ENCODE data around the gene KIR3DL1.
A peak's percentile ranks its signal among the peaks of the same experiment; 100 is the strongest.
"Not testable (repeated sequence)": the region's sequence is repeated elsewhere in the genome, so short reads cannot be mapped to it uniquely, and the experiment has no call there.

Gene KIR3DL1

DNA sequence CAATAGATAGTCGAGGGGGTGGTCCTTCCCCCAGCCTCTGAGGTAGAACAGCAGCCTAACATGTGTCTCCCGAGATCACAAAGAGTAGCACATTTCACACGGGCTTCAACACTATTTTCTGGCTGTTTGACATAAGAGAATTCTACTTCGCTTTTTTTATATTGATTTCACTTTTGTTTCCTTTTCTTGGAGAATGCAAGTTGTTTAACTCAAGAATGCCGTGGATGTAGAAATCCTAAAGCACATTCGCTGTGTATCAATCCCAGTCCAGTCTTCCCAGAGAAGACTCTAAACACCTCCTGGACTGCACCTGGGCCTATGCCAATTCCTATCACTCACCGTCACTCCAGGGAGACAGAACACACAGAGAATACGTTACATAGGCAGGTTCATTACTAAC lies 11.8 kb downstream of the KIR3DL1 start:
- DNase-seq (ENCODE audit: low spot score in 2 of 2); H3K27ac Mint-ChIP-seq (ENCODE audit: low read depth); H3K4me3 Mint-ChIP-seq; H3K36me3 Mint-ChIP-seq (ENCODE audit: insufficient read depth); H3K9me3 Mint-ChIP-seq; ATAC-seq (replicated peaks; ENCODE audit: extremely low read depth, poor library complexity, severe bottlenecking); H3K4me1 Mint-ChIP-seq: not testable (repeated sequence)
- peaks cover 51% of the 10 kb centered on the region for H3K27me3 Mint-ChIP-seq

GRCh38 chr19:54832496-54832895 lies 16.2 kb downstream of the KIR3DL1 start, which contains the start of gene KIR2DS4:
Gene KIR2DS4, plus strand, starts transcription at chr19:54832676.
- not testable (repeated sequence) for H3K9me3 Mint-ChIP-seq; DNase-seq (ENCODE audit: low spot score in 2 of 2); ATAC-seq (replicated peaks; ENCODE audit: extremely low read depth, poor library complexity, severe bottlenecking); H3K36me3 Mint-ChIP-seq (ENCODE audit: insufficient read depth); H3K4me1 Mint-ChIP-seq
- peaks cover 31% of the 10 kb centered on the region for H3K27me3 Mint-ChIP-seq
- H3K27ac Mint-ChIP-seq (ENCODE audit: low read depth) = peak within 1 kb of the TSS; percentile 53
- peak within 1 kb of the TSS; percentile 40 for H3K4me3 Mint-ChIP-seq

- DNase-seq (ENCODE audit: low spot score in 2 of 2); H3K36me3 Mint-ChIP-seq (ENCODE audit: insufficient read depth); H3K4me1 Mint-ChIP-seq; H3K27ac Mint-ChIP-seq (ENCODE audit: low read depth); H3K4me3 Mint-ChIP-seq; H3K9me3 Mint-ChIP-seq; H3K27me3 Mint-ChIP-seq: not testable (repeated sequence)
- ATAC-seq (replicated peaks; ENCODE audit: extremely low read depth, poor library complexity, severe bottlenecking) = peak; percentile 19
These were observed 18.9 kb downstream of the KIR3DL1 start for GRCh38 chr19:54835126-54835525.

GRCh38 chr19:54837522-54837921 lies 21.3 kb downstream of the KIR3DL1 start:
- H3K4me3 Mint-ChIP-seq; DNase-seq (ENCODE audit: low spot score in 2 of 2); ATAC-seq (replicated peaks; ENCODE audit: extremely low read depth, poor library complexity, severe bottlenecking); H3K36me3 Mint-ChIP-seq (ENCODE audit: insufficient read depth); H3K9me3 Mint-ChIP-seq; H3K27me3 Mint-ChIP-seq; H3K27ac Mint-ChIP-seq (ENCODE audit: low read depth); H3K4me1 Mint-ChIP-seq: not testable (repeated sequence)

GRCh38 chr19:54843171-54843570 lies 26.9 kb downstream of the KIR3DL1 start:
- DNase-seq (ENCODE audit: low spot score in 2 of 2); ATAC-seq (replicated peaks; ENCODE audit: extremely low read depth, poor library complexity, severe bottlenecking); H3K4me1 Mint-ChIP-seq; H3K27ac Mint-ChIP-seq (ENCODE audit: low read depth); H3K36me3 Mint-ChIP-seq (ENCODE audit: insufficient read depth); H3K9me3 Mint-ChIP-seq; H3K4me3 Mint-ChIP-seq: not testable (repeated sequence)
- peaks cover 27% of the 10 kb centered on the region for H3K27me3 Mint-ChIP-seq

GRCh38 chr19:54850061-54850640 lies 33.9 kb downstream of the KIR3DL1 start, which contains the start of gene KIR3DL2:
Gene KIR3DL2, plus strand, starts transcription at chr19:54850443. Its CDS starts 33 bp downstream, at chr19:54850476.
- H3K4me1 Mint-ChIP-seq; H3K9me3 Mint-ChIP-seq; H3K36me3 Mint-ChIP-seq (ENCODE audit: insufficient read depth): not testable (repeated sequence)
- peak in 1 of 2 donors; percentile 16 for DNase-seq (ENCODE audit: low spot score in 2 of 2)
- Mint-ChIP-seq H3K27ac (ENCODE audit: low read depth) (peak within 1 kb of the TSS; percentile 81), H3K27me3 (peaks cover 30% of the 10 kb centered on the region), H3K4me3 (peak within 1 kb of the TSS; percentile 67)
- ATAC-seq (replicated peaks; ENCODE audit: extremely low read depth, poor library complexity, severe bottlenecking) = peak; percentile 32

DNA sequence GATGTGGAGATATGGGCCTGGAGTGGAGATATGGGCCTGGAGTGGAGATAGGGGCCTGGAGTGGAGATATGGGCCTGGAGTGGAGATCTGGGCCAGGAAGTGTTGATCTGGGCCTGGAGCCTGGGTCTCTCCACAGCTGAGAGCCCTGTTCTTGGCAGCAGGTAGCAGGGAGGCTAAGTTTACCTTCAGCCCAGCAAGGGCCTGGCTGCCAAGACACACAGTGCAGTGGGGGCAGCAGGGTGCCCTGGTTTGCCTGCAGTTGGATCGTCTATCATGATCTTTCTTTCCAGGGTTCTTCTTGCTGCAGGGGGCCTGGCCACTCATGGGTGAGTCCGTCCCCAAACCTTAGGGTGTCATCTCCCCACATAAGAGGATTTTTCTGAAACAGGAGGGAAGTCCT lies 34.7 kb downstream of the KIR3DL1 start:
- no peak for DNase-seq (ENCODE audit: low spot score in 2 of 2)
- H3K36me3 Mint-ChIP-seq (ENCODE audit: insufficient read depth) = no peaks in the 10 kb centered on the region
- peaks cover 30% of the 10 kb centered on the region for H3K27me3 Mint-ChIP-seq
- no peak for ATAC-seq (replicated peaks; ENCODE audit: extremely low read depth, poor library complexity, severe bottlenecking)
- no peaks in the 10 kb centered on the region for H3K4me1 Mint-ChIP-seq
- H3K9me3 Mint-ChIP-seq = no peaks in the 10 kb centered on the region
- peak overlapping the region; percentile 81 for H3K27ac Mint-ChIP-seq (ENCODE audit: low read depth)
- peak overlapping the region; percentile 67 for H3K4me3 Mint-ChIP-seq

GRCh38 chr19:54851353-54851752 lies 35.1 kb downstream of the KIR3DL1 start:
- H3K27me3 Mint-ChIP-seq = peaks cover 29% of the 10 kb centered on the region
- ATAC-seq (replicated peaks; ENCODE audit: extremely low read depth, poor library complexity, severe bottlenecking) (no peak), DNase-seq (ENCODE audit: low spot score in 2 of 2) (no peak)
- H3K4me3 Mint-ChIP-seq = no peak overlapping the region
- no peaks in the 10 kb centered on the region for H3K9me3 Mint-ChIP-seq
- no peaks in the 10 kb centered on the region for H3K36me3 Mint-ChIP-seq (ENCODE audit: insufficient read depth)
- H3K27ac Mint-ChIP-seq (ENCODE audit: low read depth) = no peak overlapping the region
- no peaks in the 10 kb centered on the region for H3K4me1 Mint-ChIP-seq

GRCh38 chr19:54855241-54855640 lies 39.0 kb downstream of the KIR3DL1 start:
- not testable (repeated sequence) for H3K36me3 Mint-ChIP-seq (ENCODE audit: insufficient read depth); ATAC-seq (replicated peaks; ENCODE audit: extremely low read depth, poor library complexity, severe bottlenecking); H3K27ac Mint-ChIP-seq (ENCODE audit: low read depth); DNase-seq (ENCODE audit: low spot score in 2 of 2); H3K9me3 Mint-ChIP-seq; H3K4me1 Mint-ChIP-seq; H3K4me3 Mint-ChIP-seq
- peaks cover 38% of the 10 kb centered on the region for H3K27me3 Mint-ChIP-seq

- H3K4me1 Mint-ChIP-seq; H3K36me3 Mint-ChIP-seq (ENCODE audit: insufficient read depth); DNase-seq (ENCODE audit: low spot score in 2 of 2); H3K9me3 Mint-ChIP-seq; H3K4me3 Mint-ChIP-seq; ATAC-seq (replicated peaks; ENCODE audit: extremely low read depth, poor library complexity, severe bottlenecking); H3K27ac Mint-ChIP-seq (ENCODE audit: low read depth): not testable (repeated sequence)
- H3K27me3 Mint-ChIP-seq = peaks cover 39% of the 10 kb centered on the region
These were observed 42.2 kb downstream of the KIR3DL1 start for GRCh38 chr19:54858476-54858875.

GRCh38 chr19:54859421-54859820 lies 43.2 kb downstream of the KIR3DL1 start:
- peaks cover 32% of the 10 kb centered on the region for H3K27me3 Mint-ChIP-seq
- not testable (repeated sequence) for DNase-seq (ENCODE audit: low spot score in 2 of 2); H3K4me1 Mint-ChIP-seq; H3K9me3 Mint-ChIP-seq; H3K4me3 Mint-ChIP-seq; H3K27ac Mint-ChIP-seq (ENCODE audit: low read depth); H3K36me3 Mint-ChIP-seq (ENCODE audit: insufficient read depth); ATAC-seq (replicated peaks; ENCODE audit: extremely low read depth, poor library complexity, severe bottlenecking)

- DNase-seq (ENCODE audit: low spot score in 2 of 2); H3K36me3 Mint-ChIP-seq (ENCODE audit: insufficient read depth); ATAC-seq (replicated peaks; ENCODE audit: extremely low read depth, poor library complexity, severe bottlenecking); H3K4me3 Mint-ChIP-seq; H3K4me1 Mint-ChIP-seq; H3K9me3 Mint-ChIP-seq; H3K27ac Mint-ChIP-seq (ENCODE audit: low read depth): not testable (repeated sequence)
- peaks cover 48% of the 10 kb centered on the region for H3K27me3 Mint-ChIP-seq
These were observed 47.2 kb downstream of the KIR3DL1 start for GRCh38 chr19:54863459-54863858.

GRCh38 chr19:54871696-54872095 lies 55.4 kb downstream of the KIR3DL1 start:
- no peaks in the 10 kb centered on the region for H3K9me3 Mint-ChIP-seq
- H3K4me3 Mint-ChIP-seq = no peak overlapping the region
- no peak overlapping the region for H3K27ac Mint-ChIP-seq (ENCODE audit: low read depth)
- no peak for DNase-seq (ENCODE audit: low spot score in 2 of 2)
- no peaks in the 10 kb centered on the region for H3K36me3 Mint-ChIP-seq (ENCODE audit: insufficient read depth)
- peaks cover 25% of the 10 kb centered on the region for H3K27me3 Mint-ChIP-seq
- ATAC-seq (replicated peaks; ENCODE audit: extremely low read depth, poor library complexity, severe bottlenecking) = no peak
- no peaks in the 10 kb centered on the region for H3K4me1 Mint-ChIP-seq
